Left forelimb (tissue), 1 donor: ENCODE measurements around the gene FAM163A.
"Not testable (repeated sequence)": the region's sequence is repeated elsewhere in the genome, so short reads cannot be mapped to it uniquely, and the experiment has no call there.

Source experiments
- DNase-seq: peaks from one replicate; pipeline ENCODE4 v3.0.0-alpha.2; 2018; ENCODE audit warnings: low spot score

Gene FAM163A

DNA sequence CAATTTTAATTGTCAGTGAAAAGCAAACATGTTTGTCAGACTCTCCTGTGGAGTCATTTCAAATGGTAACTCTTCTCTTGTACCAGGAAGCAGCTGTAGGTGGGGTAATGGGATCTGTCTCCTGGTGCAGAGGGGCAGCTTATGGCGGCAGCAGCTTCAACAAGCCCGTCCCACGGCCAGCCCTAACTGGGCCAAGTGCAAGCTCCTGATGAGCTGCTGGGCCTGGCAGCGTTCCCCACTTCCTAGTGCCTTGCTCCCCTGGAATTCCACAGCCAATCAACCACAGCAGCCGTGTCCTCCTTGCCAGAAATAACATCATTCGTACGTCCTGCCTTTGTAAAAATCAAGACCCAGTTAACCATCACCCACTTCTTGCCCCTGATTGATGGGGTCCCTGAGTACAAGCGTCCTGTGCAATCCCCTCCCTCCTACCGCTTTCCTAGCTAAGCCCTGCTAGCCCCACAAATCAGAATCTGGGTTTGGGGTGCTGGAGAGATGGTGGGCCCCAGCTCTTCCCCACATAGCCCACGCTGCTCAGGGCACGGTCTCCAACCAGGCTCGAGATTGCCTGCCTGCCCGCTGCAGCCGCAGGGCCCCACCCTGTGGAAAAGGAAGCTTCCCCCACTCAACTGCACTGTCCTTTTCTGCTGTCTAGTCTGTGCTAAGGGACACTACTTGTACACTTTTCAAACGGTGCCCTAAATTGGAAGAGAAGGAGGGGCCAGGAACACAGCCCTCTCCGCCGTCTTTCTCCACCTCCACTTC is 73.3 kb downstream of the FAM163A start:
- no peak for DNase-seq

DNA sequence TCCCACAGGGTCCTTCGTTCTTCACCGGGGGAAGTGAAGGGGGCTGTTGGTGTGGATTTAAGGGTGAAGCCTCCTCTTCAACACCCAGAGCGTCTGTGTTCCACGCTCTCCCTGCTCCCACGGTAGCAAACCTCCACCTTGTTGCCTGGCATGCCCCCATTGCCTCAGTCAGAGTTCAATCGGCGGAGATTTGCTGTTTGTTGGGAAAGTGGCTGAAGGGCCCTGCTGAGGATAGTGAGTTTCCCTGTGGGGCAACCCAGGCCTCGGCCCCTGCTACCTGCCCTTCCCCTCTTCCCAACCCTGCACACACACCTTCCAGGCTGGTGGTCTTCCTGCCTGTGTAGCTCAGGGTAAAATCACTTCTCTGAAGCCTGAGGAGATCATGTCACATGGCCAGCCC is 74.0 kb downstream of the FAM163A start:
- DNase-seq, result no peak

DNA sequence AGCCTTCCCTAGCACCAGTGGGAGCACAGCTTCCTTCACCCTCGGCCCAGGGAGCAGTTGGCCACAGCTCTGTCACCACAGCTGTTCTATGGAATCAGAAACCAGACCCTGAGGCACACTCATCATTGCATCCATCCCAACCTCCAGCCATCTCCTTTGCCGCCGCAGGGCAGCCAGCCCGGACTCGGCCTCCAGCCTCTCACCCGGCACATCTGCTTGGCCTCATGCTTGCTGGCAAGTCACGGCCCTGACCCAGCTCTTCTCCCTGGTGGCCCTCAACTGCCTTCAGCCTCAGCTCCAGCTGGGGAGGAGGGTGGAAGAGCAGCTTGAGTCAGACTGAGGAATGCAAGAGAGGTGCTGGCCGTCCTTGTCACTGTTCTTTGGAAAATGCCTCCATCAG is 74.7 kb downstream of the FAM163A start:
- DNase-seq, result no peak

DNA sequence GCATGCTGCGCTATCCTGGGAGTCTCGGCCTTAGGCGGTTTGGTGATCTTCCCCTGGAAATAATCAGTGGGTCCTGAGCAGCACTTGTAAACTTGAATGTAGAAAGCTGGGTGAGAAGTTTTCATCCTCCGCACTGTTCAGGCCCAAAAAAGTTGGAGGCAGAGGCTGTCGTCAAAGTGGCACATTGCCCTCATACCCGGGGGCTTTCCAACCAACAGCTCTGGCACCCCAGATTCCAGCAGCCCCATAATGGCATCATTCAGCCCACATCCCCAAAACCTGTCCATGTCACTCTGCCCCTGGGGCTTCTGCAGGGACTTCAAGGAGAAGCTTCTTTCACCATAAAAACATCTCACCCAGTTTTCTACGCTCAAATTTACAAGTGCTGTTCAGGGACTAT is 75.2 kb downstream of the FAM163A start:
- no peak for DNase-seq

DNA sequence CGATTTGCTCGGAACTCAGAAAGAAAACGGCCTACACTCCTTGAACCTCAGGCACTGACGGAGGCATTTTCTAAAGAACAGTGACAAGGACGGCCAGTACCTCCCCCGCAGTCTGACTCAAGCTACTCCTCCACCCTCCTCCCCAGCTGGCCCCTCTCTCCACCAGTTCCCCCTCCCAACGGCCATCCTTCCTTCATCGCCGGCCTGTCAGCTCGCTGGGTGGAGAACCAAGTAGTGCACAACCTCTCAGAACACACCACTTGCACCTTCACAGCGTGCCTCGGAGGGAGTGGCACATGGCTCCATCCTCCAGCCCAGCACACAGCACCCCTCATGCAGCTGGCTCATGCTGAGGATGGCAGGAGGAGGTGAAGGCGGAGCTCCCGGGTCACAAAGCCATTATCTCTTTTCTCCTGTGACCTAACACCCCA is 75.7 kb downstream of the FAM163A start:
- DNase-seq, result no peak

DNA sequence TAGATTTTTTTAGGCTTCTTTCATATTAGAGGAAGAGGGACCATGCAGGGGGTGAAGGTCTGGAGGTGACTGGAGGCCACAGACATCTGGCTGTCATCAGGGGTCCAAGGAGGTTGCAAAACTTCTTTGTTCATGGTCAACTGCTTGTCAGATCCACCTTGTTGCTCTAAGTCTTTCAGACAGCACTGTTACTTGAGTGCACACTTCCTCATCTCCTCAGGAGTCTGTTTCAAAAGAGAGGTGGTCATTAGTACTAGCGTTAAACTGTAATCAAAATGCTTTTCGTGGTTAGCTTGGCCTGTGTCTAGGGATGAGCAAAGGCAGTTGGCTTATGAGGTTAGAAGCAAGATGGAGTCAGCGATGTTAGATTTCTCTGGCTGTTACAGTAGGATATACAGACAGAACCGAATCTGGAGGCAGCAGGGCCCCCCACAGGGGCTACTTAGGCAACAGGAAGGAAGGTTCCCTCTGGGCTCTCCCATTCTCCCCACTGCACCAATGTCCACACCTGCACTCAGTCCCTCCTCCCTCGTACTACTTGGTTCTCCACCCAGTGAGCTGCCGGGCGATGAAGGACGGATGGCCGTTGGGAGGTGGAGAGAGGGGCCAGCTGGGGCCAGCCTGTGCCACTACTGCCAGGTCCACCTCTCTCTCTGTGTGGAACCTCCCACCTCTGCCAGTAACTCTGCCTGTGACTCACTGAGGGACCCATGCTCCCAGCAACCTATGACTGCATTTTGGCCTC is 77.3 kb downstream of the FAM163A start:
- DNase-seq, result peak; percentile 41

DNA sequence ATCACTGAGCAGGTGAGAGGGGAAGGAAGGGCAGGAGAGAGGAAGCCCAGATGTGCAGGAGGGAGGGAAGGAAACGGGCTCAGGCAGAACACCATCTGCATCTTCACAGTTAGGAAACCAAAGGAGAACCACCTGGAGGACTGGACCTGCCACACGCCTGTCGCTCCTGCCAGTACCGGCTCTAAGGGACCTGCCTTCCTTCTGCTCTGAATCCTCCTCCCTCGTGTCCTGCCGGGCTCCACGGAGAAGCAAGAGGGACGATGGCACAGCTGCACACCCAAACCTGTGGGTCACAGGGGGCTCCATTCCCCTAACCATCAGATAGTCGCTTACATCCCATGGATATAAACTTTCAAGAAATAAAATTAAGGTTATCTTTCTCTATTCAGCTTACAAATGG is 78.4 kb downstream of the FAM163A start:
- no peak for DNase-seq

DNA sequence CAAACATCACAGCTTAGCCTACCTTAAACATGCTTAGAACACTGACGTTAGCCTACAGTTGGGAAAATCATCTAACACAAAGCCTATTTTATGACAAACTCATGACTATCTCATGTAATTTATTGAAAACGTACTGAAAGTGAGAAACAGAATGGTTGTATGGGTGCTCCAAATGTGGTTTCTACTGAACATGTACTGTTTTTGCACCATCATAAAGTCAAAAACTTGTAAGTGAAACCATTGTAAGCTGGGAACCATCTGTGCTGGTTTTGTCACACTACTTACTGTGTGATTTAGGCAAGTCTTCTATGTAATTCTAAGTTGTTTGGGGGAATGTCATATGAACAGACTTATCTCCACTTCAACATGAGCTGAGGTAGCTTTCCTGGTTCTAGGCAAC is 79.0 kb downstream of the FAM163A start:
- DNase-seq, result no peak

DNA sequence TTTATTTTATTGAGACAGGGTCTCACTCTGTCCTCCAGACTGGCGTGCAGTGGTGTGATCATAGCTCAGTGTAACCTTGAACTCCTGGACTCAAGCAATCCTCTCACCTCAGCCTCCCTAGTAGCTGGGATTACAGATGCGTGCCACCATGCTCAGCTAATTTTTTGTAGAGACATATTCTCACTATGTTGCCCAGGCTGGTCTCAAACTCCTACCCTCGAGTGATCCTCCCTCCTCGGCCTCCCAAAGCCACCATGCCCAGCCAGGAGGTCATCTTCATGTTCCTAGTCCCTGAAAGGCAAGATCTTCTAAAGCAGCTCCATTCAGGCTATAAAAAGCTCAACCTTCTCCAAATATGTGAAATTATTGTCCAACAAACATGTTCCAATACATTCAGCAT is 80.6 kb downstream of the FAM163A start:
- no peak for DNase-seq

DNA sequence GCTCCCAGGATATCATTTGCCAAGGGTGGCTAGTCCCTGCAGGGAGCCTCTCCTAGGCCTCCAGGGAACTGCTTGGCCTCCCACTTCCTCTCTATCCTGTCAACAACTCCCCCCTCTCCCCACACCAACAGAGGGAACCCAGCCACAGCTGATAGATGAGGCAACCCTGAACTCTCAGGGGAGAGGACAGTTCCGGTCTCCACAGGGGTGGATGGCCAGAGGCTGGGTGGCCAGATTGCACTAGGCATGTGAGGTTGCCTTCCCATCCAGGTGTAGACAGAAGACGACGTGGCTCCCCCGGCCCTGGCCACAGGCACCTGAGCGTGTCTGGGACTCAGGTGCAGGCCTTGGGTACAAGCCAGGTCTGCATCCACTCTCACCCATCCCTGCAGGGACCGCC is 81.2 kb downstream of the FAM163A start:
- no peak for DNase-seq

DNA sequence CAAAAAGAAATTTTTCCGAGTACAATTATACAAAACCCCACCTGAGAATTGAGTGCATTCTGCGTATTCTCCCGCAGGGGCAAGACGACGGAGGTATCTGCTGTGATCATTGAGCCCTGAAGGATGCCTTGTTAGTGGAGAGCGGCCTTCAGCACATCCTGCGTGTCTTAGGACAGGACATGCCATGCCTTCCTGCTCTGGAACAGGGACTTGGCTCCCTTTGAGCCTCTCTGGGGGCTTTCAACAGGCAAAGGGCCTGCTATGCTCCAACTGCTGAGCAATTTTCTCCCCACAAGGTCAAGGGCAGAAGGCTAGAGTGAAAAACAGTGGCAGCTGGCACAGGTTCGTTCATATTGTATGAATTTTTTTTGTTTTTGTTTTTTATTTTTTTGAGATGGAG is 82.1 kb downstream of the FAM163A start:
- no peak for DNase-seq

DNA sequence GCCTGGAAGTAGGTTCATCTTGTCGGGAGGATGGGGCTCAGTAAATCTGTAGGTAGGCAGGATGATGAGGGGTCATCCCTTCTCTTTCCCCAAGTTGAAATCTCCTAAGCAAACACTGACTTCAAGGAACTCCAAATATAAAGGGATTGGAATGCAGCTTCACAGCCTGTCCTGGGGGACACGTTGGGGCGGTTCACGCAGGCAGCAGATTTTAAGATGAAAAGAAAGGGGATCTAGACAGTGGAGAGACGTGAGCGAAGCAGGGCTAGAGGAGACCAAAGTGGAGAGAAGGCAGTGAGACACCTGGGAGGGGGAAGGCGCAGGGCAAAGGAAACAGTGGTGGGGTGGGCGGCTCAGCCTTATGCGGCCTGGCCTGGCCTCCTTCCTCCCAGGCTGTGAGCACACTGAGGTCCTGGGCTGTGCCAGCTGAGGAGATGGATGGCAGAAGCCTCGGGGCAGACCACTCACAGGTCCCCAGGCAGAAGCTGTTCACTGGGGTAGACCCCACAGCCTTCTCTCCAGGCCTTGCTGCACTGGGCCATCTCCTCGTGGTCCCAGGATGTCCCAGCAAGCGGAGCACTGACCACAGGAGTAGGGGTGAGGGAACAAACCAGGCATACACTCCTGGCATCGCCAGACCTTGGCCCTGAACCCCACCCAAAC is 82.8 kb downstream of the FAM163A start:
- no peak for DNase-seq

DNA sequence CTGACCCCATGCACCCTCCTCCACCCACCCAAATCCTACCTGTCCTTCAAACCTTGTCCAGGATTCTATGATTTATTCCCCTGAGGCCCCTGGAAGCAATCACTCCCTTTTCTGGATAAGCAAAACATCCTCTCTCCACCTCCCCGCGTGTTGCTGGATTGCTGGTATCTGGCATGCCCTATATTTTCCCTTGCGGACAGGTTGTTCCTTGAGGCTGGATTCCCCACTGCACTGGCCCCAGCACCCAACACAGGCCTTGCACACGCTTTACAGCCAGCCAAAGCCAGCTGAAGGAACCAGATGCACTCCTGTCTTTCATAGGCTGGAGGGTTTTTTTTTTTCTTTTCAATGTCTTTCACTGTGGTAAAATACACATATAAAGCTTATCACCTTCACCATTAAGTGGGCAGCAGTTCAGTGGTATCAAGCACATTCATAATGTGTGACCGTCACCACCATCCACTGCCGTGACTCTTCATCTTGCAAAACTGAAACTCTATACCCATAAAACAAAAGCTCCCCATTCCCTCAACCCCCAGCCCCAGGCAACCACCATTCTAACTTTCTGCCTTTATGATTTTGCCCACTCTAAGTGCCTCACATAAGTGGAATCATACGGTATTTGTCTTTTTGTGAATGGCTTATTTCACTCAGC is 83.7 kb downstream of the FAM163A start:
- no peak for DNase-seq

DNA sequence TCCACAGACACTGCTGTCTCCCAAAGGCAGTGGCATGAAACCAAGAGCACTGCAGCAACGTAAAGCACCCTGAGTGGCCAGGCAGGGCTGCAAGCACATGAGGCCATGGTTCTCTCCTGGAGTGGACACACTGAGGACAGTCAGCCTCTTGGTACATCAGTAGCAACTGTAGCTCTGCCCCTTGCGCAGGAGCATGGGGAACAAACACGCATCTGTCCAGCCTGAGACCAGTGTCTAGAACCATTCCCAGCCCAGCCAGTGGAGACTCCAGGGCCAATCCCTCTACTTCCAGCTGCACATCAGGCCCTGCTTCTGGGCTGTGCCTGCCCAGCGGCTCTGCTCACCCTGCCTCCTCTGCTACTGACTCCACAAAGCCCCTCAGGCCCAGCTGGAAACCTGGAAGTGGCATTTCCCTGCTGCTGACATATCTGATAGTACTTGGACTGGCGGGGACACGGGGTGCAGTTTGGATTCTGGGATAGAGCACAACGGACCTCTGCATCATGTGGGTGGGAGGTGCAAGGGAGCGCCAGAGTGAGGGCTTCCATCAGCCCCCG is 85.5 kb downstream of the FAM163A start:
- no peak for DNase-seq

DNA sequence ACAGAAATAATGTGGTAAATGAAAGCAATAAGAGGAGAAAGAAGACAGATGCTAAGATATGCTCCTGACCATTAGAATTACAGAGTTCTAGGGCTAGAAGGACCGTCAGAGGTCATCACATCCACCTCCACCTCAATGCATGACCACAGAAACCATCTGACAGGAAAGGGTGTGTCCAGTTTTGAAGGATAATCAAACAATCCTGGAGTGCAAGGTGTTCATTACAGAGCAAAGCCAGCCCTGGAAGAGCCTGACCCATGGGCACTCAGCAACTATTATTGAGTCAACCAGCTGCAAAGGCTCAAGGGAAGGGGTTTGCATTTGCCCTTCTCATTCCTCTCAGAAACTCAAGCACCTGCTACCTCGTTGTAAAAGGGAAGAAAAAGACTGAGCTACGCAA is 88.1 kb downstream of the FAM163A start:
- no peak for DNase-seq

DNA sequence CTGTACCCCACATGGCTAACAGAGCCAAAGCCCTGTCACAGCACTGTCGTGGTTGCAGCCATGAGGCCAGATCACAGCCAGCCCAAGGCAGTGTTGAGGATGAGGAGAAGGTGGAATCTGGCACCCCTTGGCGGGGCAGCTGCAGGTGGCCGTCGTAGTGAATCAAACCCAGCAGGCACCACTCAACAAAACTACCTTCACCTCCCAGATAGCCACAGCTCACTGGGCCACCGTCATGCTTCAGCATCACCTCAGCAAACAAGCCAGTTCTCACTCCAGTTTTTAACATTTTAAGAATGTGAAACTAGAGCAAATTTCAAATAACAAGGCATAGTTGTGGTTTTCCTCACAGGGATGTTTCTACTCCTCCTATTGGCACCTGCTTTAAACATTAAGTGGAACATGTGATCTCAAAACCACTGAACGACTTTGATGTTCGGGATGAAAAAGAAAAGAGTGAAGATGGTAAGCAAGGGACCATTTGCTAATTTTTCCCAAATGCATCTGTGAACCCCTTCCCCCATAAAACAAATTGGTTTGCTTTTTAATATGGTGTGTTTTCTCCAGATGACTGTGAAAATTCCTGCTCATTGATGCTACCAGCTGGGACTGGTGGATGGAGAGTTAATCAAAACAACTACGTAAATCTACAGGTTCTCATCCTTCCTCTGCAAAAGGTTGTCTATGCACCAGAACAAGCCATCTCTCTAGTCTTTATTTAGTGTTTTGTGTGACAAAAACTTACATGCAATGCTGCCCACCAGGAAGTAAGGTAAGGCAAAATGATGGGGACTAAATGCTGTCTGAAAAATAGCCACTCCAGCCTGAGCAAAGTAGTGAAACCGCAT is 89.0 kb downstream of the FAM163A start:
- DNase-seq, result no peak

DNA sequence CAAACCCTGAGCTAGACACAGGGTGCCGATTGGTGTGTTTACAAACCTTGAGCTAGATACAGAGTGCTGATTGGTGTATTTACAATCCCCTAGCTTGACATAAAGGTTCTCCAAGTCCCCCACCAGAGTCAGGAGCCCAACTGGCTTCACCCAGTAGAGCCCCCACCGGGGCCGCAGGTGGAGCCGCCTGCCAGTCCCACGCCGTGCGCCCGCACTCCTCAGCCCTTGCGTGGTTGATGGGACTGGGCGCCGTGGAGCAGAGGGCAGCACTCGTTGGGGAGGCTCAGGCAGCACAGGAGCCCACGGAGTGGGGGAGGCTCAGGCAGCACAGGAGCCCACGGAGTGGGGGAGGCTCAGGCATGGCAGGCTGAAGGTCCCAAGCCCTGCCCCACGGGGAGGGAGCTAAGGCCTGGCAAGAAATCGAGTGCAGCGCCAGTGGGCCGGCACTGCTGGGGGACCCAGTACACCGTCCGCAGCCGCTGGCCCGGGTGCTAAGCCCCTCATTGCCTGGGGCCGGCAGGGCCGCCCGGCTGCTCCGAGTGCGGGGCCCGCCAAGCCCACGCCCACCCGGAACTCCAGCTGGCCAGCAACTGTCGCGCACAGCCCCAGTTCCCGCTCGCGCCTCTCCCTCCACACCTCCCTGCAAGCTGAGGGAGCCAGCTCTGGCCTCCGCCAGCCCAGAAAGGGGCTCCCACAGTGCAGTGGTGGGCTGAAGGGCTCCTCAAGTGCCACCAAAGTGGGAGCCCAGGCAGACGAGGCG is 93.8 kb downstream of the FAM163A start:
- not testable (repeated sequence) for DNase-seq

DNA sequence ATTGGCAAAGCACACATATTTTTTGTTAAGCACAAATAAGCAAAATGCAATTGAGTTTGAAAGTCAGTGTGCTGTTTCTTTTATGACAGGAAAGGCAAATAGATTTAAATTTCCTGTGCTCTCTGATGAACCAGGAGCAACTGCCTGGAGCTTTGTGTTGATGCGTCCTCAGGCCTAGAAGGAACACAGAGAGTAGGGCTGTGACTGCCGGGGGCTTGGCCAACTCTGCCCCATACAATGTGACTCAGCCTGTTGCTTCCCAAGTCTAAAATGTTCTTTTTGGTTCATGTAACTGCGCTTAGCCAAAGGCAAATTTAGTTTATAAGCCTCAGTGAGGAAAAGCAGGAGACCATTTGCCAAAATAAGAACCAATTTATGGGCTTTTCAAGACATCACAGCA is 97.0 kb downstream of the FAM163A start:
- no peak for DNase-seq

DNA sequence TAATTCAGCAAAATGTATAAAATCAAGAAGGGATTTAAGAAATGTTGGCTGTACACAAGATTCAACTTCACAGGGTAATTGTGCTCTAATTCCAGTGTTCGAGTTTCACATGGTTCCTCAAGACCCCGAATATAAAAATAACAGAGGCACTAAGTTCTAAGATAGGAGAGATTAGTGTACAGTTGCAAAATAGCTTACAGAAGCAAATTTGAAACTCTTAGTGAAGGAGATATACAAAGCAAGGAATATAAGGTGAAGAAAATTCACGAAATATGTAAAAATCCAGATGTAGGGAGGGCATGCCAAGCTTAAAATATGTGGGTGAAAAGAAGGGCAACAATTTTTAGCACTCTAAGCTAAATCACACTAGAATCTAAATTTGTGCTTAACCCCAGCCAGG is 105.1 kb downstream of the FAM163A start:
- no peak for DNase-seq

DNA sequence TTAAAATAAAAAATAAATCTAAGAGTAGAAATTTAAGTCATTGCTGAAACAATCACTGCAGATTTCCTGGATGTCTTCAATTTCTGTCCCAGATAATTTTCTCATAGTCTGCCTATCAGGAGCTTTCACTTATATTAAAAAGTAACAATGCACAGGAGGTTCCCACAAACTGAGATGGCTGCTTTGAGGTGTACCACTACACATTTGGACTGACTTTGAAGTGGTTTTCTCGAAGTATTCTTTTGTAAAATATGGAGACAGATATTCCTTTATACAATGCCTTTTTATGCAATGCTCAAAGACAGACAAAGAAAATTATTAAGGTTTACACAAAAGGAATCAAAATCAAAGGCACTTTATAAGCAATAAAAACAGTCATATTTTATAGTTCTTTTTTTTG is 110.0 kb downstream of the FAM163A start:
- no peak for DNase-seq

DNA sequence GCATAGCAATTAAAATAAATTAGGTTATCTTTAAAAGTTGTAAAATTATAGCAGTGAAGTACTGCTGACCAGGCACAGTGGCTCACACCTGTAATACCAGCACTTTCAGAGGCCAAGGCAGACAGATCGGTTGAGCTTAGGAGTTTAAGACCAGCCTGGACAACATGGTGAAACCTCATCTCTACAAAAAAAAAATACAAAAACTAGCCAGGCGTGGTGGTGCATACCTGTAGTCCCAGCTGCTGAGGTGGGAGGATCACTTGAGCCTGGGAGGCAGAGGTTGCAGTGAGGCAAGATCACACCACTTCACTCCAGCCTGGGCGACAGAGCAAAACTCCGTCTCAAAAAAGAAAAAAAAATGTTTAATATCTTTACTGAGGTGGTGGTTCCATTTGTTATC is 112.7 kb downstream of the FAM163A start:
- DNase-seq, result not testable (repeated sequence)
